SU-DHL-6 (cell line): ENCODE measurements around the gene CAPN15.
"Not testable (repeated sequence)": the region's sequence is repeated elsewhere in the genome, so short reads cannot be mapped to it uniquely, and the experiment has no call there.

ENCODE experiments used
- H2AFZ ChIP-seq: fragments of 200-600 bp; sonication (generic); 2 replicates; pipeline ENCODE4 v1.6.1; 2014; ENCODE audit warnings: low read depth, mild to moderate bottlenecking, moderate library complexity, mixed read lengths, antibody characterized with exemption, low read length; ENCODE audit not compliant: severe bottlenecking
- H3F3A ChIP-seq: fragments of 200-600 bp; shearing (Covaris generic); 2 replicates; pipeline ENCODE4 v1.6.0; 2016; ENCODE audit warnings: antibody characterized with exemption, mild to moderate bottlenecking; ENCODE audit not compliant: insufficient read depth
- H3K27ac ChIP-seq: fragments of 200-600 bp; sonication (generic); 2 replicates; pipeline ENCODE4 v1.5.1; 2016; ENCODE audit warnings: low read depth, mild to moderate bottlenecking, low read length, moderate library complexity, mixed read lengths
- H3K27me3 ChIP-seq: fragments of 200-600 bp; sonication (generic), shearing (Covaris generic); 2 replicates; pipeline ENCODE4 v1.6.0; 2014; ENCODE audit warnings: mild to moderate bottlenecking, low read length
- H3K36me3 ChIP-seq: fragments of 200-600 bp; sonication (generic); 2 replicates; pipeline ENCODE4 v1.6.1; 2014; ENCODE audit warnings: mild to moderate bottlenecking, low read length, mixed read lengths
- H3K4me2 ChIP-seq: fragments of 300-600, 200-600 bp; shearing (Covaris generic), sonication (generic); 2 replicates; pipeline ENCODE4 v1.6.0; 2014; ENCODE audit warnings: low read length, low read depth, mild to moderate bottlenecking; ENCODE audit not compliant: poor library complexity, severe bottlenecking
- H3K4me3 ChIP-seq: fragments of 200-600 bp; sonication (generic); 2 replicates; pipeline ENCODE4 v1.5.1; 2014; ENCODE audit warnings: antibody characterized with exemption, low read length, mild to moderate bottlenecking, mixed read lengths; ENCODE audit not compliant: insufficient read depth, poor library complexity, severe bottlenecking
- H3K79me2 ChIP-seq: fragments of 200-600 bp; sonication (generic); 2 replicates; pipeline ENCODE4 v1.6.1; 2014; ENCODE audit warnings: mild to moderate bottlenecking, low read length, moderate library complexity; ENCODE audit not compliant: insufficient read depth
- H3K9ac ChIP-seq: fragments of 200-600 bp; sonication (generic); 2 replicates; pipeline ENCODE4 v1.7.0; 2014; ENCODE audit warnings: mild to moderate bottlenecking, low read length
- H3K9me2 ChIP-seq: fragments of 200-600 bp; sonication (generic); replicated peaks from 2 replicates; pipeline ENCODE4 v1.6.1; 2014; ENCODE audit warnings: low read length; ENCODE audit not compliant: insufficient read depth
- H3K9me3 ChIP-seq: fragments of 200-600 bp; sonication (generic); 2 replicates; pipeline ENCODE4 v1.6.1; 2014; ENCODE audit warnings: low read length, mixed read lengths; ENCODE audit not compliant: insufficient read depth
- H4K20me1 ChIP-seq: fragments of 200-600 bp; sonication (generic); 2 replicates; pipeline ENCODE4 v1.6.1; 2014; ENCODE audit warnings: low read depth, mild to moderate bottlenecking, antibody characterized with exemption, low read length, moderate library complexity, mixed read lengths
- CTCF ChIP-seq: fragments of 200-600 bp; sonication (generic); IDR thresholded peaks from one replicate; pipeline ENCODE4 v1.5.1; 2017; ENCODE audit warnings: antibody characterized with exemption, mild to moderate bottlenecking, low read length, moderate library complexity; ENCODE audit not compliant: insufficient read depth, poor library complexity, severe bottlenecking
- EZH2phosphoT487 ChIP-seq: fragments of 200-600 bp; sonication (generic), shearing (Covaris generic); conservative IDR thresholded peaks from 2 replicates; pipeline ENCODE4 v1.6.1; 2018; ENCODE audit warnings: mild to moderate bottlenecking, antibody characterized with exemption, low read length, moderate library complexity, mixed read lengths

Gene CAPN15

GRCh38 chr16:491220-491919 lies 36.1 kb upstream of the CAPN15 start:
- Histone ChIP-seq H3K4me3 (no peak overlapping the region), H3K9me3 (no peaks in the 10 kb centered on the region), H3K9me2 (no peaks in the 10 kb centered on the region), H2AFZ (no peak overlapping the region), H3F3A (no peaks in the 10 kb centered on the region), H3K36me3 (no peaks in the 10 kb centered on the region), H3K27me3 (no peaks in the 10 kb centered on the region), H3K79me2 (no peaks in the 10 kb centered on the region), H3K27ac (no peak overlapping the region), H4K20me1 (no peaks in the 10 kb centered on the region), H3K4me2 (no peak overlapping the region), H3K9ac (no peak overlapping the region)
- TF ChIP-seq CTCF: no peak
- TF ChIP-seq EZH2phosphoT487: no peak

DNA sequence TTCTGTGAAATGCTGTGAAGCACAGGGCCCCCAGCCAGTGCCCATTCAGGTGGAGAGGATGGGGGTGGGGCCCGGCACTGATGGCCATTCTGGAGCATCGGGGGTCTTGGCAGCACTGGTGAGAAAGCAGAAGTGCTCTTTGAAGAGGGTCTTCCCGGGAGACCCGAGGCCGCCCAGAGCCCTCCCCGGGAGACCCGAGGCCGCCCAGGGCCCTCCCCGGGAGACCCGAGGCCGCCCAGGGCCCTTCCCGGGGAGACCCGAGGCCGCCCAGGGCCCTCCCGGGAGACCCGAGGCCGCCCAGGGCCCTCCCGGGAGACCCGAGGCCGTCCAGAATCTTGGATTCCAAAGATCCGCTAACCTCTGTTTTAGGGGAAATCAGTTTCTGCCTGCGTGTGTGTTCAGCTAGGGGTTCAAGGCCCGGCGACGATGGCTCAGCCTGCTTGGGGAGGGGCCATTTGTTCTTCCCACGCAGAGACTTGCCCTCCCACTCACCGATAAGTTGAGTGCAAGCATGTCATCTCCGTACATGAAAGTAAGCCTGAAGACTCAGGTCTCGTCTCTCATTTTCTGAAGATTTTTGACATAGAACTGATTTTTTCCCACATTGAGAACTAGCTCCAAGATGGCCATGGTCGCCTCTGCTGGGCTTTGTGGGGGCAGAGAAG lies 35.2 kb upstream of the CAPN15 start:
- Histone ChIP-seq H3K9ac (no peak overlapping the region), H3K27ac (no peak overlapping the region), H2AFZ (no peak overlapping the region), H3K79me2 (no peaks in the 10 kb centered on the region), H3K9me2 (no peaks in the 10 kb centered on the region), H3F3A (no peaks in the 10 kb centered on the region), H3K4me2 (no peak overlapping the region), H3K36me3 (no peaks in the 10 kb centered on the region), H3K4me3 (no peak overlapping the region), H3K9me3 (no peaks in the 10 kb centered on the region), H3K27me3 (no peaks in the 10 kb centered on the region), H4K20me1 (no peaks in the 10 kb centered on the region)
- TF ChIP-seq EZH2phosphoT487 (no peak), CTCF (no peak)

DNA sequence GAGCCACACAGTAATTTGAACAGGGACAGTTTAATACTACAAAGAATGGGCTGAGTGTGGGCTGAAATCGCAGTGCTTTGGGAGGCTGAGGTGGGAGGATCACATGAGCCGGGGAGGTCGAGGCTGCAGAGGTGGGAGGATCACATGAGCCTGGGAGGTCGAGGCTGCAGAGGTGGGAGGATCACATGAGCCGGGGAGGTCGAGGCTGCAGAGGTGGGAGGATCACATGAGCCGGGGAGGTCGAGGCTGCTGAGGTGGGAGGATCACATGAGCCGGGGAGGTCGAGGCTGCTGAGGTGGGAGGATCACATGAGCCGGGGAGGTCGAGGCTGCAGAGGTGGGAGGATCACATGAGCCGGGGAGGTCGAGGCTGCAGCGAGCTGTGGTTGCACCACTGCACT lies 32.8 kb upstream of the CAPN15 start:
- not testable (repeated sequence) for H4K20me1 ChIP-seq, H3K79me2 ChIP-seq, H3K36me3 ChIP-seq, H3K27me3 ChIP-seq, H3K9me2 ChIP-seq, H3K4me3 ChIP-seq, H3K9ac ChIP-seq, H3K27ac ChIP-seq, H2AFZ ChIP-seq, H3F3A ChIP-seq, H3K9me3 ChIP-seq, H3K4me2 ChIP-seq

GRCh38 chr16:495127-495748 lies 32.3 kb upstream of the CAPN15 start:
- H3K9ac ChIP-seq: no peak overlapping the region
- H3K36me3 ChIP-seq: no peaks in the 10 kb centered on the region
- H3K4me2 ChIP-seq: no peak overlapping the region
- no peak overlapping the region for H2AFZ ChIP-seq
- H3K4me3 ChIP-seq: no peak overlapping the region
- no peaks in the 10 kb centered on the region for H3F3A ChIP-seq
- no peaks in the 10 kb centered on the region for H3K27me3 ChIP-seq
- TF ChIP-seq EZH2phosphoT487: no peak
- no peak for TF ChIP-seq CTCF
- H3K79me2 ChIP-seq: no peaks in the 10 kb centered on the region
- no peaks in the 10 kb centered on the region for H3K9me3 ChIP-seq
- no peaks in the 10 kb centered on the region for H4K20me1 ChIP-seq
- H3K27ac ChIP-seq: no peak overlapping the region
- H3K9me2 ChIP-seq: no peaks in the 10 kb centered on the region
